Gastrocnemius medialis (tissue), 4 donors: Measurements from ENCODE around the gene ANAPC13. TPM values are rescaled to one million over a fixed set of nuclear protein-coding genes. Genes with fewer than 3 reads are reported as not detected.
A peak's percentile ranks its signal among the peaks of the same experiment; 100 is the strongest.

Experiments
- ATAC-seq, 2 donors: fragments of 150-250 bp; one replicate each; pipeline ENCODE4 v1.9.1; 2016
- DNase-seq, 2 donors: peaks; one replicate each; pipeline ENCODE4 v3.0.0-alpha.2; 2019
- H3K27ac ChIP-seq, 4 donors: fragments of 200-600 bp; sonication (generic); 1 replicate in 1 of 4; 2 replicates in 3 of 4; pipeline ENCODE4 v1.5.1; 2016 to 2018; ENCODE audit warnings: mild to moderate bottlenecking in 2 of 4, moderate library complexity in 1 of 4
- H3K27me3 ChIP-seq, 3 donors: fragments of 200-600 bp; sonication (generic) in 2 of 3; 1 replicate in 1 of 3; 2 replicates in 2 of 3; pipeline versions ENCODE4 v1.5.1 to v1.6.0; 2016 to 2019; ENCODE audit warnings: mild to moderate bottlenecking in 1 of 3, moderate library complexity in 1 of 3
- H3K36me3 ChIP-seq, 2 donors: fragments of 200-600 bp; sonication (generic) in 1 of 2; one replicate each; pipeline ENCODE4 v1.5.1; 2017 to 2018
- H3K4me1 ChIP-seq, 2 donors: fragments of 200-600 bp; sonication (generic) in 1 of 2; one replicate each; pipeline ENCODE4 v1.5.1; 2016 to 2017; ENCODE audit warnings: mild to moderate bottlenecking in 2 of 2
- H3K4me3 ChIP-seq, 4 donors: fragments of 200-600 bp; sonication (generic) in 3 of 4; 1 replicate in 1 of 4; 2 replicates in 3 of 4; pipeline ENCODE4 v1.5.1; 2016 to 2019; ENCODE audit warnings: mild to moderate bottlenecking in 2 of 4
- H3K9me3 ChIP-seq, 3 donors: fragments of 200-600 bp; sonication (generic) in 2 of 3; 1 replicate in 1 of 3; 2 replicates in 2 of 3; pipeline ENCODE4 v1.5.1; 2016 to 2019
- CTCF ChIP-seq, 5 experiments: fragments of 450-650 bp in 3 of 5; fragments of 200-600 bp in 2 of 5; sonication (generic) in 2 of 5; IDR thresholded peaks in 4 of 5; conservative IDR thresholded peaks in 1 of 5; 1 replicate in 4 of 5; 2 replicates in 1 of 5; pipeline ENCODE4 v1.5.1; 2016 to 2019; ENCODE audit warnings: antibody characterized with exemption in 5 of 5, mild to moderate bottlenecking in 3 of 5, moderate library complexity in 3 of 5
- POLR2A ChIP-seq, 2 donors: fragments of 450-650 bp; IDR thresholded peaks; one replicate each; pipeline ENCODE4 v1.6.1; 2017; ENCODE audit warnings: antibody characterized with exemption in 2 of 2, mild to moderate bottlenecking in 2 of 2, moderate library complexity in 2 of 2
- in situ Hi-C, 4 donors: fragments of 200-750 bp; cut with MboI; loops; one replicate each; pipeline versions ENCODE4 v1.15.0 to v1.8.0; 2017; ENCODE audit warnings: low sequenced_read_pairs in 4 of 4
- intact Hi-C: fragments of 100-400 bp; cut with DNase I; formaldehyde crosslinking; loops from one replicate; pipeline ENCODE4 v1.15.1; 2023; ENCODE audit warnings: low total_unique reads
- total RNA-seq, 4 donors: library from RNA; depleted of rRNA; stranded (reverse); fragments of >200 nt; gene quantifications; one replicate each; pipeline versions ENCODE4 v1.1.0 to v1.2.3, GENCODE V29; 2016

ANAPC13 gene
- 10 to 100 TPM; 32.3 to 82.2 (median 78.7) TPM for total RNA-seq

- peaks cover 0 to 13% of the 10 kb centered on the region in 2 donors for H3K36me3 ChIP-seq
- H3K4me3 ChIP-seq = peak within 1 kb of the TSS; percentile 68 to 99 (median 90)
- peaks cover 35% of the 10 kb centered on the region in 2 donors for H3K4me1 ChIP-seq
- ATAC-seq = peak; percentile 92 to 93
- in situ Hi-C loops (loop anchor here in 1 of 4 donors (25.0 kb wide), 1 partner anchor 674 kb away; the partner anchor contains the start of gene SRPRB), intact Hi-C loops (loop anchor here (2.0 to 10.0 kb wide), 3 partner anchors 111 to 914 kb away; partner anchors contain the start of genes AMOTL2, CDV3 and SRPRB)
- no peak for TF ChIP-seq CTCF (IDR thresholded peaks at IDR 0.05 in 4 of 5, conservative IDR thresholded peaks at IDR 0.05 in 1 of 5)
- TF ChIP-seq POLR2A (IDR thresholded peaks at IDR 0.05) = peak; percentile 65 to 72
- H3K27me3 ChIP-seq = no peaks in the 10 kb centered on the region
- H3K9me3 ChIP-seq = no peaks in the 10 kb centered on the region
- peak; percentile 90 to 95 for DNase-seq
- peak within 1 kb of the TSS; percentile 93 to 99 (median 97) for H3K27ac ChIP-seq
Observed at GRCh38 chr3:134485718-134486576, at the start of gene ANAPC13, which contains the start of gene CEP63. Gene ANAPC13 (minus strand): TSS chr3:134485985. CDS start chr3:134482904, 3,081 bp downstream. Gene CEP63 (plus strand): TSS chr3:134486057. CDS start chr3:134495321, 9,264 bp downstream.

GRCh38 chr3:134535186-134535970, 49.6 kb upstream of the ANAPC13 start:
- H3K4me3 ChIP-seq = no peak overlapping the region
- H3K36me3 ChIP-seq = peaks cover 0 to 26% of the 10 kb centered on the region in 2 donors
- H3K4me1 ChIP-seq = peaks cover 3 to 5% of the 10 kb centered on the region in 2 donors
- intact Hi-C loops (no loop called here), in situ Hi-C loops (no loop called here)
- no peak for TF ChIP-seq POLR2A (IDR thresholded peaks at IDR 0.05)
- TF ChIP-seq CTCF (IDR thresholded peaks at IDR 0.05 in 4 of 5, conservative IDR thresholded peaks at IDR 0.05 in 1 of 5) = no peak
- no peaks in the 10 kb centered on the region for H3K9me3 ChIP-seq
- H3K27me3 ChIP-seq = no peaks in the 10 kb centered on the region
- DNase-seq (no peak), ATAC-seq (no peak)
- no peak overlapping the region for H3K27ac ChIP-seq

GRCh38 chr3:134533493-134533892, 47.7 kb upstream of the ANAPC13 start:
- Histone ChIP-seq H3K4me1 (peaks cover 3 to 5% of the 10 kb centered on the region in 2 donors), H3K4me3 (no peak overlapping the region), H3K27ac (no peak overlapping the region), H3K27me3 (no peaks in the 10 kb centered on the region), H3K9me3 (no peaks in the 10 kb centered on the region), H3K36me3 (peaks cover 0 to 22% of the 10 kb centered on the region in 2 donors)
- ATAC-seq (no peak), DNase-seq (no peak)
- TF ChIP-seq POLR2A (IDR thresholded peaks at IDR 0.05) (no peak), CTCF (IDR thresholded peaks at IDR 0.05 in 4 of 5, conservative IDR thresholded peaks at IDR 0.05 in 1 of 5) (no peak)
- in situ Hi-C loops (no loop called here), intact Hi-C loops (no loop called here)

- no peaks in the 10 kb centered on the region for H3K36me3 ChIP-seq
- no peak overlapping the region for H3K4me3 ChIP-seq
- no peaks in the 10 kb centered on the region for H3K27me3 ChIP-seq
- H3K27ac ChIP-seq = no peak overlapping the region
- DNase-seq (no peak), ATAC-seq (no peak)
- H3K9me3 ChIP-seq = peaks cover 0 to 11% (median 5%) of the 10 kb centered on the region in 3 donors
- H3K4me1 ChIP-seq = peaks cover 3 to 5% of the 10 kb centered on the region in 2 donors
- intact Hi-C loops (no loop called here), in situ Hi-C loops (no loop called here)
- TF ChIP-seq POLR2A (IDR thresholded peaks at IDR 0.05) = no peak
- no peak for TF ChIP-seq CTCF (IDR thresholded peaks at IDR 0.05 in 4 of 5, conservative IDR thresholded peaks at IDR 0.05 in 1 of 5)
Observed at GRCh38 chr3:134527538-134528186, 41.9 kb upstream of the ANAPC13 start.
